ENCODE data around the gene HBE1.

Gene HBE1

GRCh38 chr11:5240458-5240857 lies 29.3 kb downstream of the HBE1 start:
- no peak for DNase-seq (ENCODE audit: low read depth)
- H3K4me3 ChIP-seq (ENCODE audit: low read depth, low read length), result no peak overlapping the region
- TF ChIP-seq CTCF (conservative IDR thresholded peaks at IDR 0.05; ENCODE audit: low read depth, low read length), result no peak

- TF ChIP-seq CTCF (conservative IDR thresholded peaks at IDR 0.05; ENCODE audit: low read depth, low read length), result no peak
- no peak for DNase-seq (ENCODE audit: low read depth)
- H3K4me3 ChIP-seq (ENCODE audit: low read depth, low read length), result no peak overlapping the region
Measured at GRCh38 chr11:5240056-5240455, 29.7 kb downstream of the HBE1 start.

GRCh38 chr11:5239046-5239445 lies 30.7 kb downstream of the HBE1 start:
- DNase-seq (ENCODE audit: low read depth), result no peak
- no peak for TF ChIP-seq CTCF (conservative IDR thresholded peaks at IDR 0.05; ENCODE audit: low read depth, low read length)
- no peak overlapping the region for H3K4me3 ChIP-seq (ENCODE audit: low read depth, low read length)

- H3K4me3 ChIP-seq (ENCODE audit: low read depth, low read length), result no peak overlapping the region
- no peak for DNase-seq (ENCODE audit: low read depth)
- TF ChIP-seq CTCF (conservative IDR thresholded peaks at IDR 0.05; ENCODE audit: low read depth, low read length), result no peak
Measured at GRCh38 chr11:5238486-5238885, 31.3 kb downstream of the HBE1 start.

GRCh38 chr11:5237420-5237819 lies 32.3 kb downstream of the HBE1 start:
- TF ChIP-seq CTCF (conservative IDR thresholded peaks at IDR 0.05; ENCODE audit: low read depth, low read length), result no peak
- no peak overlapping the region for H3K4me3 ChIP-seq (ENCODE audit: low read depth, low read length)
- DNase-seq (ENCODE audit: low read depth), result no peak

- TF ChIP-seq CTCF (conservative IDR thresholded peaks at IDR 0.05; ENCODE audit: low read depth, low read length), result no peak
- DNase-seq (ENCODE audit: low read depth), result no peak
- H3K4me3 ChIP-seq (ENCODE audit: low read depth, low read length), result no peak overlapping the region
Measured at GRCh38 chr11:5235364-5236095, 34.2 kb downstream of the HBE1 start.

- no peak within 1 kb of the TSS for H3K4me3 ChIP-seq (ENCODE audit: low read depth, low read length)
- no peak for TF ChIP-seq CTCF (conservative IDR thresholded peaks at IDR 0.05; ENCODE audit: low read depth, low read length)
- DNase-seq (ENCODE audit: low read depth), result peak; percentile 72
Measured at GRCh38 chr11:5234381-5234834, 35.3 kb downstream of the HBE1 start, which contains the start of gene HBD. Gene HBD, minus strand, starts transcription at chr11:5234483. Its CDS starts 50 bp downstream, at chr11:5234433.
